Skeletal muscle satellite cell (primary cell): ENCODE results near the gene WDR37.

Experiments
- H3K27me3 ChIP-seq: 2 replicates; pipeline ENCODE4 v1.7.0; 2013; ENCODE audit warnings: low read length; ENCODE audit not compliant: control insufficient read depth, insufficient read depth
- H3K36me3 ChIP-seq: 2 replicates; pipeline ENCODE4 v1.7.0; 2013; ENCODE audit warnings: mild to moderate bottlenecking, control low read depth, low read length; ENCODE audit not compliant: insufficient read depth
- H3K4me1 ChIP-seq: 2 replicates; pipeline ENCODE4 v1.7.0; 2013; ENCODE audit warnings: low read length; ENCODE audit not compliant: control insufficient read depth, insufficient read depth
- H3K4me2 ChIP-seq: 2 replicates; pipeline ENCODE4 v1.7.0; 2013; ENCODE audit warnings: mild to moderate bottlenecking, low read length
- H3K4me3 ChIP-seq: 2 replicates; pipeline ENCODE4 v1.7.0; 2013; ENCODE audit warnings: low read length
- H3K9ac ChIP-seq: 2 replicates; pipeline ENCODE4 v1.7.0; 2013; ENCODE audit warnings: mild to moderate bottlenecking, low read depth, low read length, moderate library complexity
- H3K9me3 ChIP-seq: replicated peaks from 2 replicates; pipeline ENCODE4 v1.7.0; 2013; ENCODE audit warnings: mild to moderate bottlenecking, control low read depth, low read length

WDR37 gene

GRCh38 chr10:1175956-1176565, 119.9 kb downstream of the WDR37 start:
- no peak overlapping the region for H3K9ac ChIP-seq
- H3K9me3 ChIP-seq = no peaks in the 10 kb centered on the region
- no peak overlapping the region for H3K4me2 ChIP-seq
- no peak overlapping the region for H3K4me3 ChIP-seq
- peaks cover 3% of the 10 kb centered on the region for H3K27me3 ChIP-seq
- no peaks in the 10 kb centered on the region for H3K4me1 ChIP-seq
- no peaks in the 10 kb centered on the region for H3K36me3 ChIP-seq

GRCh38 chr10:1177936-1178335, 121.8 kb downstream of the WDR37 start:
- Histone ChIP-seq H3K9me3 (no peaks in the 10 kb centered on the region), H3K4me2 (no peak overlapping the region), H3K36me3 (no peaks in the 10 kb centered on the region), H3K9ac (no peak overlapping the region), H3K4me1 (no peaks in the 10 kb centered on the region), H3K27me3 (peaks cover 3% of the 10 kb centered on the region), H3K4me3 (no peak overlapping the region)

- Histone ChIP-seq H3K4me3 (no peak overlapping the region), H3K27me3 (peaks cover 3% of the 10 kb centered on the region), H3K4me1 (no peaks in the 10 kb centered on the region), H3K9me3 (no peaks in the 10 kb centered on the region), H3K36me3 (no peaks in the 10 kb centered on the region), H3K4me2 (no peak overlapping the region), H3K9ac (no peak overlapping the region)
Observed at GRCh38 chr10:1178506-1178905, 122.3 kb downstream of the WDR37 start.

GRCh38 chr10:1179346-1180070, 123.3 kb downstream of the WDR37 start:
- Histone ChIP-seq H3K4me1 (no peaks in the 10 kb centered on the region), H3K4me3 (no peak overlapping the region), H3K27me3 (peaks cover 3% of the 10 kb centered on the region), H3K9me3 (no peaks in the 10 kb centered on the region), H3K9ac (no peak overlapping the region), H3K4me2 (no peak overlapping the region), H3K36me3 (no peaks in the 10 kb centered on the region)

- H3K9me3 ChIP-seq = no peaks in the 10 kb centered on the region
- no peak overlapping the region for H3K4me2 ChIP-seq
- peaks cover 3% of the 10 kb centered on the region for H3K27me3 ChIP-seq
- no peak overlapping the region for H3K9ac ChIP-seq
- H3K36me3 ChIP-seq = no peaks in the 10 kb centered on the region
- no peaks in the 10 kb centered on the region for H3K4me1 ChIP-seq
- no peak overlapping the region for H3K4me3 ChIP-seq
Observed at GRCh38 chr10:1180071-1180730, 124.0 kb downstream of the WDR37 start.

GRCh38 chr10:1180836-1181235, 124.7 kb downstream of the WDR37 start:
- Histone ChIP-seq H3K4me2 (no peak overlapping the region), H3K4me3 (no peak overlapping the region), H3K9me3 (no peaks in the 10 kb centered on the region), H3K36me3 (no peaks in the 10 kb centered on the region), H3K9ac (no peak overlapping the region), H3K4me1 (no peaks in the 10 kb centered on the region), H3K27me3 (peaks cover 3% of the 10 kb centered on the region)
